ENCODE results near the gene SORD.
"Not testable (repeated sequence)": the region's sequence is repeated elsewhere in the genome, so short reads cannot be mapped to it uniquely, and the experiment has no call there.

The SORD gene

DNA sequence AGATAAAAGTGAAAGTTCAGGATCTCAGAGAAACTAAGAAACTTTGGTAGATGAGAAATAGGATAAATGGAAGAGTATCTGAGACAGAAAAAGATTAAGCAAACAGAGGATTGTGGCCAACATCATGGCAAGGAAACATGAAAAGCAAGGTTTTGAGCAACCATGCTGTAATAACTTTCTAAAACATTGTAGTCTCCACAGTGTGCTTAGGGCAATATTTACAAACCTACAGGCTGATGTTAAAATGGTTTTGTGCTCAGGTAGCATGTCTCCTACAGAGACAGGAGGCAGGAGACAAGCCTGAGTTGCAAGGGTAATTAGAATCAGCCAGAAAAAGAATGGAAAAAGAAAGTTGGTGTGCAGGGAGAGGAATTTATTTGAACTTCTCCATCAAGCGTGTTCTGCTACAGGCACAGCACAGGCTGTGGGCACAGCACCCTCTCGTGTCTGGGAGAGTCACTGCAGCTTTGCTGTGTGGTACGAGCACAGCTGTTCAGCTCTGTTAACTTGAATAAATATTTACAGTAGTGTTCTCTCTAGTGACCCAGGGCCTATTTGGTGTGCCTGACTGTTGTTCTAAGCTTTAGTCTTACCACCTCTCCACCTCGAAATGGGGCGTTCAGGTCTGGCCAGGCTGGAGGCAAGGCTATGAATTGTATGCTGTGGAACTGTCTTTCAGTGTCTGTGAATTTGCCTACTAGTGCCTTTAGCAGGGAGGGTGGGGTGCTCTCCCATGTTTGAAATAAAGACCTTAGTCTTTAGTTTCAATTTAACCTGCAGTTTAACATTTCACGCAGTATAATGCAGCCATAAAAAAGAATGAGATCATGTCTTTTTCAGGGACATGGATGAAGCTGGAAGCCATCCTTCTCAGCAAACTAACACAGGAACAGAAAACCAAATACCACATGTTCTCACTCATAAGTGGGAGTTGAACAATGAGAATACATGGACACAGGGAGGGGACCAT, 14.1 kb downstream of the SORD start:
- H3K27ac Mint-ChIP-seq; H3K4me3 Mint-ChIP-seq; H3K27me3 Mint-ChIP-seq (ENCODE audit: low read depth, poor library complexity); H3K9me3 Mint-ChIP-seq: not testable (repeated sequence)
- Mint-ChIP-seq H3K36me3 (ENCODE audit: low read depth) (peaks cover 33% of the 10 kb centered on the region), H3K4me1 (peaks cover 32% of the 10 kb centered on the region)
- TF ChIP-seq, protein P1, sequence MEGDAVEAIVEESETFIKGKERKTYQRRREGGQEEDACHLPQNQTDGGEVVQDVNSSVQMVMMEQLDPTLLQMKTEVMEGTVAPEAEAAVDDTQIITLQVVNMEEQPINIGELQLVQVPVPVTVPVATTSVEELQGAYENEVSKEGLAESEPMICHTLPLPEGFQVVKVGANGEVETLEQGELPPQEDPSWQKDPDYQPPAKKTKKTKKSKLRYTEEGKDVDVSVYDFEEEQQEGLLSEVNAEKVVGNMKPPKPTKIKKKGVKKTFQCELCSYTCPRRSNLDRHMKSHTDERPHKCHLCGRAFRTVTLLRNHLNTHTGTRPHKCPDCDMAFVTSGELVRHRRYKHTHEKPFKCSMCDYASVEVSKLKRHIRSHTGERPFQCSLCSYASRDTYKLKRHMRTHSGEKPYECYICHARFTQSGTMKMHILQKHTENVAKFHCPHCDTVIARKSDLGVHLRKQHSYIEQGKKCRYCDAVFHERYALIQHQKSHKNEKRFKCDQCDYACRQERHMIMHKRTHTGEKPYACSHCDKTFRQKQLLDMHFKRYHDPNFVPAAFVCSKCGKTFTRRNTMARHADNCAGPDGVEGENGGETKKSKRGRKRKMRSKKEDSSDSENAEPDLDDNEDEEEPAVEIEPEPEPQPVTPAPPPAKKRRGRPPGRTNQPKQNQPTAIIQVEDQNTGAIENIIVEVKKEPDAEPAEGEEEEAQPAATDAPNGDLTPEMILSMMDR (IDR thresholded peaks at IDR 0.05) = peak; percentile 79
- DNase-seq = peak; percentile 76

DNA sequence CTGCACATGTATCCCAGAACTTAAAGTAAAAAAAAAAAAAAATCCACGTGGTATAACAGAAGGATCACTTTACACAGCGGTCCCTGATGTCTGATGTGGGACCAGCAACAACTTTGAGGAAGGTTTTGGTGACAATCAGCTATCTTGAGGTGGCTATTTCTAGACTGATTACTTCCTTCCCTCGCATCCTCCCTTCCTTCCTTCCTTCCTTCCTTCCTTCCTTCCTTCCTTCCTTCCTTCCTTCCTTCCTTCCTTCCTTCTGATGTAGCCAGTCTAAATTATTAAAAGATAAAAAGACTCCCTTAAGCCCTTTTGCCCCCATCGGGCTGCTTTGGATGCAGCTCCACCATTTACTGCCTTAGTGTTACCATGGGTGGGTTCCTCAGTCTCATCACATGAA, 14.9 kb downstream of the SORD start:
- peaks cover 32% of the 10 kb centered on the region for H3K4me1 Mint-ChIP-seq
- H3K36me3 Mint-ChIP-seq (ENCODE audit: low read depth) = peaks cover 33% of the 10 kb centered on the region
- no peak overlapping the region for H3K27ac Mint-ChIP-seq
- peaks cover 5% of the 10 kb centered on the region for H3K9me3 Mint-ChIP-seq
- no peak overlapping the region for H3K4me3 Mint-ChIP-seq
- TF ChIP-seq, protein P1 (IDR thresholded peaks at IDR 0.05) = no peak
- no peaks in the 10 kb centered on the region for H3K27me3 Mint-ChIP-seq (ENCODE audit: low read depth, poor library complexity)
- DNase-seq = no peak

DNA sequence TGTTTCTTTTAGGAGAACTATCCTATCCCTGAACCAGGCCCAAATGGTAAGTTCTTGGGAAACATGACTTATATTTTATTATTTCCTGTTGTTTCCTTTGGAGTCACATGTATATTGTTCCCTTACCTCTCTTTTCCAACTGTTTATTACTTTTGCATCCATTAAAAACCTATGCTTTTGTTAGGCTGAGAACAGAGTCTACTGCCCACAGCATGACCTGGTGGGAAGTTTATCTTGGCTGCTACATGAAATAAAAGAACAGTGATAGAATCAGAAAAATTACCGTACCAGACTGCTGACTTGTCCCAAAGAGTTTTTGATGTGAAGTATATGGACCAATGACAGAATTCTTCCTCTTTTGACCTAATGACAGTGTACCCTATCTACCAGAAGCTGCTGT, 17.4 kb downstream of the SORD start:
- DNase-seq = not testable (repeated sequence)

DNA sequence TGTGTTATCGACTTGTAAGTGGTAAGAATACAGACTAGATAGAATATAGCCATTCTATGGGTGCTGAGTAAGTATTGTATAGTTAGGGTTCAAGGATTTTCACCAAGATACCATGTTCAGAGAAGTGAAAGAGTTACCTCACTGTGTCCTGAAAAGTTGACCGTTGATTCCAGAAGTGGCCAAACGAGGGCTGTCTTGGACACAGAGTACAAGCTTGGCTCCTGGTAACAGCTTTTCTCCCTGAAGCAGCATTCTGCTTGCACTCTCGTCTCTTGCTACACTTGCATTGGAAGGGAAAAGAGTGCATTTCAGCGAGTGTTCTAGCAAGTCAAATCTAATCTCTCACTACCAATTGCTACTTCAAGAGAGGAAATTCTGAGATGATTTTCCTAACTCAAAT, 18.5 kb downstream of the SORD start:
- H3K9me3 Mint-ChIP-seq; H3K27ac Mint-ChIP-seq; H3K4me3 Mint-ChIP-seq; DNase-seq; H3K27me3 Mint-ChIP-seq (ENCODE audit: low read depth, poor library complexity): not testable (repeated sequence)
- Mint-ChIP-seq H3K4me1 (peaks cover 24% of the 10 kb centered on the region), H3K36me3 (ENCODE audit: low read depth) (peaks cover 20% of the 10 kb centered on the region)

More for the DNA sequence above, 17.4 kb downstream of the SORD start:
- H3K4me3 Mint-ChIP-seq; H3K27me3 Mint-ChIP-seq (ENCODE audit: low read depth, poor library complexity); H3K9me3 Mint-ChIP-seq; H3K27ac Mint-ChIP-seq: not testable (repeated sequence)
- peaks cover 30% of the 10 kb centered on the region for H3K4me1 Mint-ChIP-seq
- peaks cover 26% of the 10 kb centered on the region for H3K36me3 Mint-ChIP-seq (ENCODE audit: low read depth)

DNA sequence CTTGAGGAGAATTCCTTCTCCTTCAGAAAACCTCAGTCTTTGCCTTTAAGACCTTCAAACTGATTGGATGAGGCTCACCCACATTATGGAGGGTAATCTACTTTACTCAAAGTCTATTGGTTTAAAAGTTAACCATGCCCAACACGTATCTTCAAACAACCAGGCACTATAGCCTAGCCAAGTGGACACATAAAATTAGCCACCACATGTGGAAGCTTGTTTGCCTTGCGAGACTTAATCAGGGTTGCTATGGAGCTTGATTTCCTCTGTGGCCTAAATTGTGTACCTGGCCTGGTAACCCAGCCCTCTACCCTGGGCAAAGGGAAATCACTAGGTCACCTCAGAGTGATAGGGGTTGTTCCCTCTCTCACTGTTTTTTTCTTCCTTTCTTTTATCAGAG, 19.9 kb downstream of the SORD start:
- H3K9me3 Mint-ChIP-seq; H3K27me3 Mint-ChIP-seq (ENCODE audit: low read depth, poor library complexity): not testable (repeated sequence)
- H3K4me1 Mint-ChIP-seq = peaks cover 11% of the 10 kb centered on the region

DNA sequence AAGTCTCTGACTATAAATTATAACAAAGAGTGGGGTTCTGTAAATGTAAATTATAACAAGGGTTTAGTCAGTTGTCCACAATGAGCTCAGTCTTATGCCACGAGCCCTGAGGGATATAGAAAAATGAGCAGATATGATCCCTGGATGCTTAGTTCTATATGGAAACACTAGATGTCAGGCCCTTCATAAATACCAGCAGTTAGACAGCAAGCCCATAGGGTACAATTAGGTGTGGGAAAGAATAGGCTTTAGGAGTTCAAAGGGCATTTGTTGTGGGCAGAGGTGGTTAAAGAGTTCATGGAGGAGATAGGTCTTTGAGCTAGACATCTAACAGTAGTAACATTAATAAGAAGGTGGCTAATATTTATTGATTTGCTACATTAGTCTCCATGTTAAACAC, 21.3 kb downstream of the SORD start:
- peaks cover 13% of the 10 kb centered on the region for H3K9me3 Mint-ChIP-seq
- not testable (repeated sequence) for H3K27ac Mint-ChIP-seq; H3K27me3 Mint-ChIP-seq (ENCODE audit: low read depth, poor library complexity)

More for the DNA sequence above, 19.9 kb downstream of the SORD start:
- H3K4me3 Mint-ChIP-seq, H3K27ac Mint-ChIP-seq, DNase-seq: not testable (repeated sequence)
- peaks cover 31% of the 10 kb centered on the region for H3K36me3 Mint-ChIP-seq (ENCODE audit: low read depth)

DNA sequence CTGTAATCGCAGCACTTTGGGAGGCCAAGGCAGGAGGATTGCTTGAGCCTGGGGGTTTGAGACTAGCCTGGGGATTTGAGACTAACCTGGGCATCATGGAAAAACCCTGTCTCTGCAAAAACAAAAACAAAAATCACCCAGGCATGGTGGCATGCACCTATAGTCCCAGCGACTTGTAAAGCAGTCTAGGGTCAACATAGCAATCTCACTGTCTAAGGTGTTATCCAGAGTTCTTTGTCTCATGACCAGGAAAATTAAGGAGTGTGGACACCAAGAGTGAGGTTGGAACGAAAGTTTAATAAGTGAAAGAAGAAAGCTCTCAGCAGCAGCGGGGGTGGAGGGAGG, 25.4 kb downstream of the SORD start:
- Mint-ChIP-seq H3K36me3 (ENCODE audit: low read depth) (peaks cover 78% of the 10 kb centered on the region), H3K9me3 (peaks cover 54% of the 10 kb centered on the region)
- not testable (repeated sequence) for DNase-seq; H3K4me1 Mint-ChIP-seq; H3K27me3 Mint-ChIP-seq (ENCODE audit: low read depth, poor library complexity); H3K27ac Mint-ChIP-seq; H3K4me3 Mint-ChIP-seq

More for the DNA sequence above, 21.3 kb downstream of the SORD start:
- H3K36me3 Mint-ChIP-seq (ENCODE audit: low read depth) = peaks cover 45% of the 10 kb centered on the region
- not testable (repeated sequence) for H3K4me3 Mint-ChIP-seq, DNase-seq, H3K4me1 Mint-ChIP-seq

DNA sequence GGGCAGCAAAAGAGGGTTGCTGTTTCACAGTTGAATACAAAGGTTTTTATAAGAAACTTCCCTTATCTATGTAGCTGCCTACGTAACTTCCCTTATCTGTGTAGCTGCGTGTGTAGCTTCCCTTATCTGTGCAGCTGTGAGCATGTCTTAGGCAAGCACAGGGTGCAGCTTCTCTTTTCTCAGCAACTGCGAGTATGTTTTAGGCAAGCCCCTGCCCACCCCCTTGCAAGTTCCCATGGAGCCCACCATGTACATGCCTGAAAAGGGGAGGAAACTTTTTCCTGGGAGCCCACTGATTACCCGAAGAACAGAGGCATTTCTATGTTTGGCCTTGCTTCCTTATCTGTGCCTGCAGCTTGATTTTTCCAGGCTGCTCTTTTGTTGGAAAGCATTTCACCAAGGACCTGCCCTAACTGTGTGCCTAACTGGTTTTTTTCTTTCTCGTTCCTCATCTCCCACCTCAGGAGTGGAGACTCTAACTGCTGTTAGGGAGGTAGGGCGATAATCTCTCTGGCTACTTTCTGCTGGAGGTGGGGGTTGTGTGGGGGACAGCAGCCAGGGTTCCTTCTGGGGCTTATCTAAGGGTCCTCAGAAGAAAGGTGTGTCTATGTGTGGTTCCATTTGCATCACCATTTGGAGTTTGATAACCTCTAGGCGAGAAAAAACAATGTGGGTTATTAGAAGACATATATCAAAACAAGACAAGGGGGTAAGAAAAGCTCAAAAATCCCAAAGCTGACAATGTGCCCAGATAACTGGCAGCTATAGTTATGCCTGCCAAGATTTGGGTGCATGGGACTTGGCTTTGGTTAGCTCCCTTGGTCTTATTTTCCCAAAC, 26.0 kb downstream of the SORD start:
- Mint-ChIP-seq H3K27ac (no peak overlapping the region), H3K36me3 (ENCODE audit: low read depth) (peaks cover 78% of the 10 kb centered on the region), H3K4me1 (no peaks in the 10 kb centered on the region), H3K9me3 (peaks cover 54% of the 10 kb centered on the region), H3K4me3 (no peak overlapping the region), H3K27me3 (ENCODE audit: low read depth, poor library complexity) (no peaks in the 10 kb centered on the region)
- no peak for DNase-seq
- TF ChIP-seq, protein P1 (IDR thresholded peaks at IDR 0.05) = no peak

Data from nephron progenitor cell (in vitro differentiated cells).